Measurements from ENCODE around the gene SPTSSB.

The SPTSSB gene

GRCh38 chr3:161337311-161337710 lies 34.0 kb downstream of the SPTSSB start:
- DNase-seq, result no peak

GRCh38 chr3:161336661-161337060 lies 34.7 kb downstream of the SPTSSB start:
- no peak for DNase-seq

- no peak for DNase-seq
Measured at GRCh38 chr3:161333696-161334095, 37.6 kb downstream of the SPTSSB start.

- no peak for DNase-seq
Measured at GRCh38 chr3:161332792-161333191, 38.5 kb downstream of the SPTSSB start.

GRCh38 chr3:161325059-161325458 lies 46.3 kb downstream of the SPTSSB start:
- no peak for DNase-seq

- no peak for DNase-seq
Measured at GRCh38 chr3:161323926-161324621, 47.2 kb downstream of the SPTSSB start.

- DNase-seq, result no peak
Measured at GRCh38 chr3:161322781-161323568, 48.3 kb downstream of the SPTSSB start.

GRCh38 chr3:161320837-161321236 lies 50.5 kb downstream of the SPTSSB start:
- DNase-seq, result no peak

GRCh38 chr3:161319867-161320266 lies 51.5 kb downstream of the SPTSSB start:
- DNase-seq, result no peak

- no peak for DNase-seq
Measured at GRCh38 chr3:161317077-161317476, 54.2 kb downstream of the SPTSSB start.

- DNase-seq, result no peak
Measured at GRCh38 chr3:161316006-161316689, 55.2 kb downstream of the SPTSSB start.

- no peak for DNase-seq
Measured at GRCh38 chr3:161314836-161315395, 56.4 kb downstream of the SPTSSB start.

- DNase-seq, result no peak
Measured at GRCh38 chr3:161310649-161311423, 60.5 kb downstream of the SPTSSB start.

GRCh38 chr3:161305095-161305991 lies 66.0 kb downstream of the SPTSSB start:
- no peak for DNase-seq

- no peak for DNase-seq
Measured at GRCh38 chr3:161296814-161297213, 74.5 kb downstream of the SPTSSB start.

GRCh38 chr3:161295325-161295724 lies 76.0 kb downstream of the SPTSSB start:
- DNase-seq, result no peak
